Iris pigment epithelial cell (primary cell): ENCODE data around the gene CCDC93.
"Not testable (repeated sequence)": the region's sequence is repeated elsewhere in the genome, so short reads cannot be mapped to it uniquely, and the experiment has no call there.

Experiments used
- DNase-seq: peaks from one replicate; pipeline ENCODE4 v3.0.0-alpha.2; 2011; ENCODE audit warnings: low read depth

The CCDC93 gene

GRCh38 chr2:117956036-117956796, 57.7 kb downstream of the CCDC93 start:
- no peak for DNase-seq

- DNase-seq: no peak
These were observed 60.6 kb downstream of the CCDC93 start for GRCh38 chr2:117953231-117953630.

- DNase-seq: no peak
These were observed 61.2 kb downstream of the CCDC93 start for GRCh38 chr2:117952701-117953100.

- DNase-seq: no peak
These were observed 61.6 kb downstream of the CCDC93 start for GRCh38 chr2:117952228-117952627.

- DNase-seq: peak; percentile 21
These were observed 64.1 kb downstream of the CCDC93 start for GRCh38 chr2:117949806-117950205.

- no peak for DNase-seq
These were observed 65.3 kb downstream of the CCDC93 start for GRCh38 chr2:117948615-117949014.

GRCh38 chr2:117945296-117945695, 68.6 kb downstream of the CCDC93 start:
- no peak for DNase-seq

GRCh38 chr2:117944816-117945215, 69.1 kb downstream of the CCDC93 start:
- DNase-seq: no peak

- DNase-seq: peak; percentile 50
These were observed 70.7 kb downstream of the CCDC93 start for GRCh38 chr2:117943013-117943672.

- DNase-seq: no peak
These were observed 71.3 kb downstream of the CCDC93 start for GRCh38 chr2:117942551-117942950.

GRCh38 chr2:117941693-117942092, 72.2 kb downstream of the CCDC93 start:
- DNase-seq: no peak

- no peak for DNase-seq
These were observed 73.4 kb downstream of the CCDC93 start for GRCh38 chr2:117940436-117940835.

- DNase-seq: no peak
These were observed 75.3 kb downstream of the CCDC93 start for GRCh38 chr2:117938611-117939010.

- no peak for DNase-seq
These were observed 76.9 kb downstream of the CCDC93 start for GRCh38 chr2:117936871-117937428.

GRCh38 chr2:117935954-117936353, 77.9 kb downstream of the CCDC93 start:
- no peak for DNase-seq

- DNase-seq: no peak
These were observed 78.4 kb downstream of the CCDC93 start for GRCh38 chr2:117935456-117935855.

GRCh38 chr2:117933884-117934354, 80.0 kb downstream of the CCDC93 start:
- no peak for DNase-seq

- peak; percentile 47 for DNase-seq
These were observed 81.9 kb downstream of the CCDC93 start for GRCh38 chr2:117931978-117932377.

- DNase-seq: no peak
These were observed 82.6 kb downstream of the CCDC93 start for GRCh38 chr2:117931266-117931665.

- DNase-seq: no peak
These were observed 83.1 kb downstream of the CCDC93 start for GRCh38 chr2:117930775-117931174.

GRCh38 chr2:117923471-117923870, 90.4 kb downstream of the CCDC93 start:
- not testable (repeated sequence) for DNase-seq

GRCh38 chr2:117921520-117921919, 92.3 kb downstream of the CCDC93 start:
- DNase-seq: no peak

- DNase-seq: no peak
These were observed 95.3 kb downstream of the CCDC93 start for GRCh38 chr2:117918608-117919007.
